HEK293 (cell line): ENCODE measurements around the gene FBXO40.

Source experiments
- CTCF ChIA-PET: fragments of 350-600 bp; formaldehyde crosslinking; extraction: SDS; loops from one replicate; lab custom pipeline; 2021; ENCODE audit warnings: antibody characterized with exemption; lab: Yijun Ruan, JAX
- POLR2A ChIA-PET: fragments of 300-600 bp; formaldehyde crosslinking; extraction: SDS; loops from one replicate; lab custom pipeline; 2020; ENCODE audit warnings: antibody characterized with exemption, inconsistent platforms; lab: Yijun Ruan, JAX
- H3K27ac ChIP-seq: fragments of 200-500 bp; sonication (Bioruptor generic); 2 replicates; pipeline ENCODE4 v1.5.1; 2014; ENCODE audit warnings: low read depth, low read length, control low read depth, inconsistent platforms; ENCODE audit errors: extremely low read depth
- H3K36me3 ChIP-seq, 2 experiments: fragments of 200-500 bp in 1 of 2; sonication (Bioruptor generic) in 1 of 2; 1 replicate in 1 of 2; 2 replicates in 1 of 2; pipeline ENCODE4 v1.5.1; 2014 to 2017; ENCODE audit warnings: inconsistent platforms in 2 of 2, low read length in 2 of 2; ENCODE audit not compliant: control insufficient read depth in 2 of 2, insufficient read depth in 1 of 2
- H3K4me1 ChIP-seq: fragments of 200-500 bp; sonication (Bioruptor generic); 2 replicates; pipeline ENCODE4 v1.5.1; 2014; ENCODE audit warnings: mild to moderate bottlenecking, low read length, inconsistent platforms; ENCODE audit not compliant: control insufficient read depth, insufficient read depth
- H3K4me3 ChIP-seq: 2 replicates; pipeline ENCODE4 v1.5.1; 2011; ENCODE audit warnings: low read depth, mild to moderate bottlenecking, control low read depth, low read length, moderate library complexity
- H3K9me3 ChIP-seq: fragments of 200-500 bp; sonication (Bioruptor generic); 2 replicates; pipeline ENCODE4 v1.5.1; 2014; ENCODE audit warnings: low read depth, low read length, inconsistent platforms; ENCODE audit not compliant: control insufficient read depth, insufficient read depth
- GLI4 ChIP-seq: fragments of 450-650 bp; formaldehyde crosslinking; IDR thresholded peaks from 2 replicates; pipeline ENCODE4 v1.5.1; 2016; ENCODE audit warnings: missing biosample characterization, missing genetic modification characterization
- SP3 ChIP-seq: fragments of 450-650 bp; formaldehyde crosslinking; IDR thresholded peaks from 2 replicates; pipeline ENCODE4 v1.5.1; 2016; ENCODE audit warnings: missing biosample characterization, missing genetic modification characterization
- ZBTB17 ChIP-seq: fragments of 450-650 bp; formaldehyde crosslinking; IDR thresholded peaks from 2 replicates; pipeline ENCODE4 v1.5.1; 2016; ENCODE audit warnings: missing biosample characterization, missing genetic modification characterization
- ZBTB7A ChIP-seq: fragments of 450-650 bp; formaldehyde crosslinking; IDR thresholded peaks from 2 replicates; pipeline ENCODE4 v1.5.1; 2016; ENCODE audit warnings: low read depth, missing biosample characterization, missing genetic modification characterization
- ZFP3 ChIP-seq: fragments of 450-650 bp; formaldehyde crosslinking; IDR thresholded peaks from 2 replicates; pipeline ENCODE4 v1.5.1; 2016; ENCODE audit warnings: low read depth, missing biosample characterization, missing genetic modification characterization
- ZFP41 ChIP-seq: fragments of 450-650 bp; formaldehyde crosslinking; IDR thresholded peaks from 2 replicates; pipeline ENCODE4 v1.5.1; 2016; ENCODE audit warnings: missing biosample characterization, missing genetic modification characterization, borderline replicate concordance
- ZNF114 ChIP-seq: fragments of 450-650 bp; formaldehyde crosslinking; IDR thresholded peaks from 2 replicates; pipeline ENCODE4 v1.5.0; 2017; ENCODE audit warnings: missing biosample characterization, missing genetic modification characterization
- ZNF138 ChIP-seq: fragments of 450-650 bp; formaldehyde crosslinking; IDR thresholded peaks from 2 replicates; pipeline ENCODE4 v1.5.1; 2016; ENCODE audit warnings: missing biosample characterization, missing genetic modification characterization, borderline replicate concordance
- ZNF174 ChIP-seq: fragments of 450-650 bp; formaldehyde crosslinking; IDR thresholded peaks from 2 replicates; pipeline ENCODE4 v1.5.0; 2017; ENCODE audit warnings: missing biosample characterization, mild to moderate bottlenecking, missing genetic modification characterization
- ZNF266 ChIP-seq: fragments of 450-650 bp; formaldehyde crosslinking; IDR thresholded peaks from 2 replicates; pipeline ENCODE4 v1.5.1; 2016; ENCODE audit warnings: missing biosample characterization, missing genetic modification characterization, low read depth
- ZNF292 ChIP-seq: fragments of 450-650 bp; formaldehyde crosslinking; IDR thresholded peaks from 2 replicates; pipeline ENCODE4 v1.5.1; 2016; ENCODE audit warnings: low read depth, missing biosample characterization, missing genetic modification characterization, borderline replicate concordance
- ZNF473 ChIP-seq: fragments of 450-650 bp; formaldehyde crosslinking; IDR thresholded peaks from 2 replicates; pipeline ENCODE4 v1.5.1; 2017; ENCODE audit warnings: missing biosample characterization, missing genetic modification characterization
- ZNF777 ChIP-seq: fragments of 450-650 bp; formaldehyde crosslinking; IDR thresholded peaks from 2 replicates; pipeline ENCODE4 v1.5.1; 2017; ENCODE audit warnings: missing biosample characterization, missing genetic modification characterization, borderline replicate concordance
- TF ChIP-seq, protein P1 (sequence below): fragments of 450-650 bp; formaldehyde crosslinking; IDR thresholded peaks from 2 replicates; pipeline ENCODE4 v1.5.1; 2017; ENCODE audit warnings: missing biosample characterization, missing genetic modification characterization
- TF ChIP-seq, protein P2 (sequence below): fragments of 450-650 bp; IDR thresholded peaks from 2 replicates; pipeline ENCODE4 v1.5.1; 2018; ENCODE audit warnings: missing biosample characterization, mild to moderate bottlenecking, missing genetic modification characterization
- TF ChIP-seq, protein P3 (sequence below): fragments of 450-650 bp; formaldehyde crosslinking; IDR thresholded peaks from 2 replicates; pipeline ENCODE4 v1.5.1; 2016; ENCODE audit warnings: missing biosample characterization, missing genetic modification characterization, borderline replicate concordance
- TF ChIP-seq, protein P4 (sequence below): fragments of 450-650 bp; formaldehyde crosslinking; IDR thresholded peaks from 2 replicates; pipeline ENCODE4 v1.5.1; 2016; ENCODE audit warnings: missing biosample characterization, missing genetic modification characterization

FBXO40 gene

DNA sequence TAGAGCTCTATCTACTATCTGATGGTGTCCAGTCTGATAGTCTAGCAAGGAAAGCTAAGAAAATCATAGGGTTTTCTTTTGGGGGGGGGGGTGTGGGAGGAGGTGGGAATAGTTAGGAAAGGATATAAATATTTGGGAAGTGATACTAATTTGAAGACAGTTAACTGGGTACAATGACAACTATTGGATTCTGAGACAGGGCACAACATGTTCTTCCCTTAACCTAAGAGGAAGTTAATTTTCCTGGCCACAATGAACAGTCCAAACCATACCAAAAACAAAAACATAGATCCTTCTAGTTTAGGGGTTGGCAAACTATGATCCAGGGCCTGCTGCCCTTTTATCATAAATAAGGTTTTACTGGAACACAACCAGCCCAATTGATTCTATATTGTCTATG, 77.5 kb downstream of the FBXO40 start (continued):
- no peak for TF ChIP-seq ZNF777 (tag by site-specific recombination)

DNA sequence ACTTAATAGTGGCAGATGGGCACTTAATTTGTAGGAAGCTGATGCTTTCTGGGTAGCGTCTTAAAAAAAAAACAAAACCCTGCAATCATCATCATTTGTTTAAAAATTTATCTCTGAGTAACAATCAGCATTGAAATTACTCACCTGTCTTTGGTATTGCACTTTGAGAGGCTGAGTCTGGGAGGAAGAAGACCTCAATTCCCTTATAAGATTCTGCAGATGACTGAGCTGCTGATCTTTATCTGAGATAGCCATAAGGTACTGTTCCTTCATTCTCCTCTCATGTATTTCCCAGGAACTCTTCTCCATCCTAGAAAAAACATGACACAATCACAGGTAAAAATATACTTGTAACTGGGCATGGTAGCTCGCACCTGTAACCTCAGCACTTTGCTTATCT, 84.0 kb downstream of the FBXO40 start:
- TF ChIP-seq ZNF138 (no peak), ZNF174 (tag by site-specific recombination) (no peak), ZNF114 (tag by site-specific recombination) (no peak), ZNF473 (tag by site-specific recombination) (no peak), GLI4 (tag by site-specific recombination) (no peak), ZBTB7A (no peak), ZFP41 (tag by site-specific recombination) (no peak), ZFP3 (tag by site-specific recombination) (no peak), SP3 (tag by site-specific recombination) (no peak), ZNF266 (no peak), ZNF292 (no peak), ZBTB17 (no peak)
- TF ChIP-seq, protein P1, sequence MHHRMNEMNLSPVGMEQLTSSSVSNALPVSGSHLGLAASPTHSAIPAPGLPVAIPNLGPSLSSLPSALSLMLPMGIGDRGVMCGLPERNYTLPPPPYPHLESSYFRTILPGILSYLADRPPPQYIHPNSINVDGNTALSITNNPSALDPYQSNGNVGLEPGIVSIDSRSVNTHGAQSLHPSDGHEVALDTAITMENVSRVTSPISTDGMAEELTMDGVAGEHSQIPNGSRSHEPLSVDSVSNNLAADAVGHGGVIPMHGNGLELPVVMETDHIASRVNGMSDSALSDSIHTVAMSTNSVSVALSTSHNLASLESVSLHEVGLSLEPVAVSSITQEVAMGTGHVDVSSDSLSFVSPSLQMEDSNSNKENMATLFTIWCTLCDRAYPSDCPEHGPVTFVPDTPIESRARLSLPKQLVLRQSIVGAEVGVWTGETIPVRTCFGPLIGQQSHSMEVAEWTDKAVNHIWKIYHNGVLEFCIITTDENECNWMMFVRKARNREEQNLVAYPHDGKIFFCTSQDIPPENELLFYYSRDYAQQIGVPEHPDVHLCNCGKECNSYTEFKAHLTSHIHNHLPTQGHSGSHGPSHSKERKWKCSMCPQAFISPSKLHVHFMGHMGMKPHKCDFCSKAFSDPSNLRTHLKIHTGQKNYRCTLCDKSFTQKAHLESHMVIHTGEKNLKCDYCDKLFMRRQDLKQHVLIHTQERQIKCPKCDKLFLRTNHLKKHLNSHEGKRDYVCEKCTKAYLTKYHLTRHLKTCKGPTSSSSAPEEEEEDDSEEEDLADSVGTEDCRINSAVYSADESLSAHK (tag by site-specific recombination), result no peak
- TF ChIP-seq, protein P2, sequence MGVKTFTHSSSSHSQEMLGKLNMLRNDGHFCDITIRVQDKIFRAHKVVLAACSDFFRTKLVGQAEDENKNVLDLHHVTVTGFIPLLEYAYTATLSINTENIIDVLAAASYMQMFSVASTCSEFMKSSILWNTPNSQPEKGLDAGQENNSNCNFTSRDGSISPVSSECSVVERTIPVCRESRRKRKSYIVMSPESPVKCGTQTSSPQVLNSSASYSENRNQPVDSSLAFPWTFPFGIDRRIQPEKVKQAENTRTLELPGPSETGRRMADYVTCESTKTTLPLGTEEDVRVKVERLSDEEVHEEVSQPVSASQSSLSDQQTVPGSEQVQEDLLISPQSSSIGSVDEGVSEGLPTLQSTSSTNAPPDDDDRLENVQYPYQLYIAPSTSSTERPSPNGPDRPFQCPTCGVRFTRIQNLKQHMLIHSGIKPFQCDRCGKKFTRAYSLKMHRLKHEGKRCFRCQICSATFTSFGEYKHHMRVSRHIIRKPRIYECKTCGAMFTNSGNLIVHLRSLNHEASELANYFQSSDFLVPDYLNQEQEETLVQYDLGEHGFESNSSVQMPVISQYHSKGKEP (tag by site-specific recombination), result no peak
- TF ChIP-seq, protein P3, sequence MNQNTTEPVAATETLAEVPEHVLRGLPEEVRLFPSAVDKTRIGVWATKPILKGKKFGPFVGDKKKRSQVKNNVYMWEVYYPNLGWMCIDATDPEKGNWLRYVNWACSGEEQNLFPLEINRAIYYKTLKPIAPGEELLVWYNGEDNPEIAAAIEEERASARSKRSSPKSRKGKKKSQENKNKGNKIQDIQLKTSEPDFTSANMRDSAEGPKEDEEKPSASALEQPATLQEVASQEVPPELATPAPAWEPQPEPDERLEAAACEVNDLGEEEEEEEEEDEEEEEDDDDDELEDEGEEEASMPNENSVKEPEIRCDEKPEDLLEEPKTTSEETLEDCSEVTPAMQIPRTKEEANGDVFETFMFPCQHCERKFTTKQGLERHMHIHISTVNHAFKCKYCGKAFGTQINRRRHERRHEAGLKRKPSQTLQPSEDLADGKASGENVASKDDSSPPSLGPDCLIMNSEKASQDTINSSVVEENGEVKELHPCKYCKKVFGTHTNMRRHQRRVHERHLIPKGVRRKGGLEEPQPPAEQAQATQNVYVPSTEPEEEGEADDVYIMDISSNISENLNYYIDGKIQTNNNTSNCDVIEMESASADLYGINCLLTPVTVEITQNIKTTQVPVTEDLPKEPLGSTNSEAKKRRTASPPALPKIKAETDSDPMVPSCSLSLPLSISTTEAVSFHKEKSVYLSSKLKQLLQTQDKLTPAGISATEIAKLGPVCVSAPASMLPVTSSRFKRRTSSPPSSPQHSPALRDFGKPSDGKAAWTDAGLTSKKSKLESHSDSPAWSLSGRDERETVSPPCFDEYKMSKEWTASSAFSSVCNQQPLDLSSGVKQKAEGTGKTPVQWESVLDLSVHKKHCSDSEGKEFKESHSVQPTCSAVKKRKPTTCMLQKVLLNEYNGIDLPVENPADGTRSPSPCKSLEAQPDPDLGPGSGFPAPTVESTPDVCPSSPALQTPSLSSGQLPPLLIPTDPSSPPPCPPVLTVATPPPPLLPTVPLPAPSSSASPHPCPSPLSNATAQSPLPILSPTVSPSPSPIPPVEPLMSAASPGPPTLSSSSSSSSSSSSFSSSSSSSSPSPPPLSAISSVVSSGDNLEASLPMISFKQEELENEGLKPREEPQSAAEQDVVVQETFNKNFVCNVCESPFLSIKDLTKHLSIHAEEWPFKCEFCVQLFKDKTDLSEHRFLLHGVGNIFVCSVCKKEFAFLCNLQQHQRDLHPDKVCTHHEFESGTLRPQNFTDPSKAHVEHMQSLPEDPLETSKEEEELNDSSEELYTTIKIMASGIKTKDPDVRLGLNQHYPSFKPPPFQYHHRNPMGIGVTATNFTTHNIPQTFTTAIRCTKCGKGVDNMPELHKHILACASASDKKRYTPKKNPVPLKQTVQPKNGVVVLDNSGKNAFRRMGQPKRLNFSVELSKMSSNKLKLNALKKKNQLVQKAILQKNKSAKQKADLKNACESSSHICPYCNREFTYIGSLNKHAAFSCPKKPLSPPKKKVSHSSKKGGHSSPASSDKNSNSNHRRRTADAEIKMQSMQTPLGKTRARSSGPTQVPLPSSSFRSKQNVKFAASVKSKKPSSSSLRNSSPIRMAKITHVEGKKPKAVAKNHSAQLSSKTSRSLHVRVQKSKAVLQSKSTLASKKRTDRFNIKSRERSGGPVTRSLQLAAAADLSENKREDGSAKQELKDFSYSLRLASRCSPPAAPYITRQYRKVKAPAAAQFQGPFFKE (tag by site-specific recombination), result no peak
- TF ChIP-seq, protein P4, sequence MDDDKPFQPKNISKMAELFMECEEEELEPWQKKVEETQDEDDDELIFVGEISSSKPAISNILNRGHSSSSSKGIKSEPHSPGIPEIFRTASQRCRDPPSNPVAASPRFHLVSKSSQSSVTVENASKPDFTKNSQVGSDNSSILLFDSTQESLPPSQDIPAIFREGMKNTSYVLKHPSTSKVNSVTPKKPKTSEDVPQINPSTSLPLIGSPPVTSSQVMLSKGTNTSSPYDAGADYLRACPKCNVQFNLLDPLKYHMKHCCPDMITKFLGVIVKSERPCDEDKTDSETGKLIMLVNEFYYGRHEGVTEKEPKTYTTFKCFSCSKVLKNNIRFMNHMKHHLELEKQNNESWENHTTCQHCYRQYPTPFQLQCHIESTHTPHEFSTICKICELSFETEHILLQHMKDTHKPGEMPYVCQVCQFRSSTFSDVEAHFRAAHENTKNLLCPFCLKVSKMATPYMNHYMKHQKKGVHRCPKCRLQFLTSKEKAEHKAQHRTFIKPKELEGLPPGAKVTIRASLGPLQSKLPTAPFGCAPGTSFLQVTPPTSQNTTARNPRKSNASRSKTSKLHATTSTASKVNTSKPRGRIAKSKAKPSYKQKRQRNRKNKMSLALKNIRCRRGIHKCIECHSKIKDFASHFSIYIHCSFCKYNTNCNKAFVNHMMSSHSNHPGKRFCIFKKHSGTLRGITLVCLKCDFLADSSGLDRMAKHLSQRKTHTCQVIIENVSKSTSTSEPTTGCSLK (tag by site-specific recombination), result no peak
- peaks cover 12 to 87% of the 10 kb centered on the region in 2 experiments for H3K36me3 ChIP-seq
- H3K4me3 ChIP-seq, result no peak overlapping the region
- H3K27ac ChIP-seq, result no peak overlapping the region
- ChIA-PET POLR2A (interaction anchor here (1.3 kb wide), 1 partner anchor 15 kb away, joined by 3 read pairs; no protein-coding TSS in a partner anchor), CTCF (no interaction called here)
- no peaks in the 10 kb centered on the region for H3K4me1 ChIP-seq
- no peaks in the 10 kb centered on the region for H3K9me3 ChIP-seq
